Endothelial cell (in vitro differentiated cells): ENCODE data around the gene IFRD2. TPM values are rescaled to one million over a fixed set of nuclear protein-coding genes. Genes with fewer than 3 reads are reported as not detected.

ENCODE experiments used
- DNase-seq: peaks from one replicate; pipeline ENCODE4 v3.0.0; 2021; ENCODE audit warnings: low spot score
- H3K27ac Mint-ChIP-seq: one replicate; pipeline ENCODE4 v1.8.0; 2021; ENCODE audit warnings: mixed read lengths, inconsistent platforms; ENCODE audit not compliant: unreplicated experiment
- H3K27me3 Mint-ChIP-seq: one replicate; pipeline ENCODE4 v1.8.0; 2021; ENCODE audit warnings: mild to moderate bottlenecking, moderate library complexity, mixed read lengths, inconsistent platforms; ENCODE audit not compliant: unreplicated experiment
- H3K36me3 Mint-ChIP-seq: one replicate; pipeline ENCODE4 v1.8.0; 2021; ENCODE audit warnings: mild to moderate bottlenecking, low read depth, mixed read lengths, inconsistent platforms; ENCODE audit not compliant: unreplicated experiment
- H3K4me1 Mint-ChIP-seq: one replicate; pipeline ENCODE4 v1.8.0; 2021; ENCODE audit warnings: mild to moderate bottlenecking, mixed read lengths, inconsistent platforms; ENCODE audit not compliant: unreplicated experiment
- H3K4me3 Mint-ChIP-seq: one replicate; pipeline ENCODE4 v1.8.0; 2021; ENCODE audit warnings: mild to moderate bottlenecking, mixed read lengths, inconsistent platforms; ENCODE audit not compliant: unreplicated experiment
- H3K9me3 Mint-ChIP-seq: one replicate; pipeline ENCODE4 v1.8.0; 2021; ENCODE audit warnings: mixed read lengths, inconsistent platforms; ENCODE audit not compliant: unreplicated experiment
- CTCF ChIP-seq: fragments of 200-600 bp; sonication (generic); IDR thresholded peaks from one replicate; pipeline ENCODE4 v1.5.0; 2021; ENCODE audit warnings: antibody characterized with exemption; ENCODE audit not compliant: unreplicated experiment
- total RNA-seq: library from RNA; stranded (reverse); fragmentation: NEBNext Ultra II Directional; extraction: Animal tissue kit (Norgen Biotek cat#: 25700); gene quantifications from one replicate; pipeline ENCODE4 v1.2.1, GENCODE V29; 2021; ENCODE audit not compliant: unreplicated experiment

The IFRD2 gene
- total RNA-seq, 1 donor from 2014 or later = 43.2 TPM

GRCh38 chr3:50276762-50277101 is 15.5 kb downstream of the IFRD2 start:
- peaks cover 11% of the 10 kb centered on the region for H3K4me1 Mint-ChIP-seq

GRCh38 chr3:50275996-50276761 is 16.1 kb downstream of the IFRD2 start:
- no peaks in the 10 kb centered on the region for H3K9me3 Mint-ChIP-seq
- H3K4me3 Mint-ChIP-seq = peak overlapping the region; percentile 69

More at GRCh38 chr3:50276762-50277101, 15.5 kb downstream of the IFRD2 start:
- H3K27me3 Mint-ChIP-seq = peaks cover 16% of the 10 kb centered on the region
- H3K36me3 Mint-ChIP-seq = no peaks in the 10 kb centered on the region
- no peak for TF ChIP-seq CTCF
- DNase-seq = no peak
- H3K4me3 Mint-ChIP-seq = no peak overlapping the region
- H3K9me3 Mint-ChIP-seq = no peaks in the 10 kb centered on the region
- no peak overlapping the region for H3K27ac Mint-ChIP-seq

GRCh38 chr3:50275141-50275995 is 16.9 kb downstream of the IFRD2 start:
- Mint-ChIP-seq H3K4me3 (peak overlapping the region; percentile 25), H3K36me3 (no peaks in the 10 kb centered on the region), H3K4me1 (peaks cover 16% of the 10 kb centered on the region), H3K27ac (peak overlapping the region; percentile 42), H3K27me3 (peaks cover 19% of the 10 kb centered on the region), H3K9me3 (no peaks in the 10 kb centered on the region)
- no peak for DNase-seq
- no peak for TF ChIP-seq CTCF

More at GRCh38 chr3:50275996-50276761, 16.1 kb downstream of the IFRD2 start:
- no peak for TF ChIP-seq CTCF
- H3K27ac Mint-ChIP-seq = no peak overlapping the region
- H3K36me3 Mint-ChIP-seq = no peaks in the 10 kb centered on the region
- DNase-seq = no peak
- H3K4me1 Mint-ChIP-seq = peaks cover 16% of the 10 kb centered on the region
- peaks cover 19% of the 10 kb centered on the region for H3K27me3 Mint-ChIP-seq

- Mint-ChIP-seq H3K4me1 (peaks cover 16% of the 10 kb centered on the region), H3K9me3 (no peaks in the 10 kb centered on the region), H3K27ac (peak overlapping the region; percentile 52), H3K4me3 (peak overlapping the region; percentile 56), H3K36me3 (no peaks in the 10 kb centered on the region), H3K27me3 (peaks cover 21% of the 10 kb centered on the region)
- peak; percentile 74 for DNase-seq
- peak; percentile 93 for TF ChIP-seq CTCF
Observed at GRCh38 chr3:50274371-50275104, 17.7 kb downstream of the IFRD2 start.
